Ishikawa (cell line): Measurements from ENCODE around the gene FADS6.

Source experiments
- CEBPB ChIP-seq: IDR thresholded peaks from 2 replicates; pipeline ENCODE4 v1.6.1; 2012
- CREB1 ChIP-seq: IDR thresholded peaks from 2 replicates; pipeline ENCODE4 v1.6.1; 2012; ENCODE audit warnings: low read depth
- EGR1 ChIP-seq: IDR thresholded peaks from 2 replicates; pipeline ENCODE4 v1.6.1; 2012
- EP300 ChIP-seq: IDR thresholded peaks from 2 replicates; pipeline ENCODE4 v1.6.1; 2012; ENCODE audit warnings: borderline replicate concordance
- FOXM1 ChIP-seq: IDR thresholded peaks from 2 replicates; pipeline ENCODE4 v1.6.1; 2012; ENCODE audit warnings: low read depth, borderline replicate concordance
- MAX ChIP-seq: IDR thresholded peaks from 2 replicates; pipeline ENCODE4 v1.6.1; 2012
- NFIC ChIP-seq: IDR thresholded peaks from 2 replicates; pipeline ENCODE4 v1.6.1; 2012
- RAD21 ChIP-seq: IDR thresholded peaks from 2 replicates; pipeline ENCODE4 v1.6.1; 2012; ENCODE audit warnings: low read depth
- REST ChIP-seq: IDR thresholded peaks from 2 replicates; pipeline ENCODE4 v1.6.1; 2012; ENCODE audit warnings: low read depth, mild to moderate bottlenecking
- TAF1 ChIP-seq: IDR thresholded peaks from 2 replicates; pipeline ENCODE4 v1.6.1; 2012; ENCODE audit warnings: low read depth, mild to moderate bottlenecking
- TCF12 ChIP-seq: IDR thresholded peaks from 2 replicates; pipeline ENCODE4 v1.6.1; 2012; ENCODE audit warnings: low read depth
- TEAD4 ChIP-seq: IDR thresholded peaks from 2 replicates; pipeline ENCODE4 v1.6.1; 2012
- USF1 ChIP-seq: IDR thresholded peaks from 2 replicates; pipeline ENCODE4 v1.6.1; 2012
- YY1 ChIP-seq: IDR thresholded peaks from 2 replicates; pipeline ENCODE4 v1.6.1; 2012; ENCODE audit warnings: low read depth
- ZBTB7A ChIP-seq: IDR thresholded peaks from 2 replicates; pipeline ENCODE4 v1.6.1; 2012; ENCODE audit warnings: low read depth

FADS6 gene

GRCh38 chr17:74930535-74931036 is 37.2 kb upstream of the FADS6 start:
- TF ChIP-seq RAD21 (no peak), MAX (no peak), ZBTB7A (no peak), FOXM1 (no peak), CREB1 (no peak), EP300 (no peak), TAF1 (no peak), EGR1 (no peak), NFIC (no peak), CEBPB (no peak), USF1 (no peak), YY1 (no peak), REST (no peak), TEAD4 (no peak), TCF12 (no peak)

- no peak for TF ChIP-seq TAF1
- no peak for TF ChIP-seq USF1
- TF ChIP-seq EP300 = no peak
- no peak for TF ChIP-seq RAD21
- TF ChIP-seq FOXM1 = no peak
- no peak for TF ChIP-seq TEAD4
- TF ChIP-seq ZBTB7A = no peak
These were observed 35.4 kb upstream of the FADS6 start for GRCh38 chr17:74928786-74929185.

- no peak for TF ChIP-seq ZBTB7A
These were observed 31.8 kb upstream of the FADS6 start for GRCh38 chr17:74925242-74925641.

- no peak for TF ChIP-seq ZBTB7A
- no peak for TF ChIP-seq CEBPB
- no peak for TF ChIP-seq MAX
- TF ChIP-seq EP300 = no peak
- TF ChIP-seq TAF1 = no peak
- no peak for TF ChIP-seq TEAD4
- TF ChIP-seq EGR1 = no peak
- no peak for TF ChIP-seq YY1
- no peak for TF ChIP-seq REST
- TF ChIP-seq CREB1 = no peak
- no peak for TF ChIP-seq NFIC
- no peak for TF ChIP-seq FOXM1
- no peak for TF ChIP-seq RAD21
- no peak for TF ChIP-seq TCF12
- no peak for TF ChIP-seq USF1
These were observed 31.0 kb upstream of the FADS6 start, which contains the start of gene OTOP2 for GRCh38 chr17:74924250-74924948. Gene OTOP2, plus strand, starts transcription at chr17:74924273. Its CDS starts 360 bp downstream, at chr17:74924633.

GRCh38 chr17:74923538-74924249 is 30.3 kb upstream of the FADS6 start:
- TF ChIP-seq RAD21 (peak; percentile 91), MAX (peak; percentile 99), YY1 (no peak), CEBPB (no peak), NFIC (no peak), EP300 (no peak), ZBTB7A (peak; percentile 40; the same call in 1 of the 2 replicates)
